DMS79 (cell line): ENCODE results near the gene RPRD1A.
A peak's percentile ranks its signal among the peaks of the same experiment; 100 is the strongest.
"Not testable (repeated sequence)": the region's sequence is repeated elsewhere in the genome, so short reads cannot be mapped to it uniquely, and the experiment has no call there.

Experiments used
- DNase-seq: peaks from one replicate; lab custom pipeline; 2025; lab: John Stamatoyannopoulos, UW

RPRD1A gene

DNA sequence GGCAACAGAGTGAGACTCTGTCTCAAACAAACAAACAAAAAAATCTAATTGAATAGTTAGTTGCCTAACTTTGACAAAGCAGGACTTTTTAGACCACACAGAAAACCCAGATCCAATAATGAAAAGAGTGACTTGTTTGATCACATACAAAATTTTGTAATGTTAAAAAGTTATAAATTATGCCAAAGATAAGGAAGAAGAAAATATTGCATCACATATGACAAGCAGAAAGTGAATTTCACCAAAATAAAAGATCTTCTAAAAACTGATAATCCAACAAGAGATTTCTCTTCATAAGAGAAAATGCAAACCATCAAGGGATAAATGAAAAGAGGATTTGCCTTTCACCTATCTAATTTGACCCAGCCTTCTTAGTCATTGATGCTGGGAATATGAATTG is 97.7 kb downstream of the RPRD1A start:
- no peak for DNase-seq

DNA sequence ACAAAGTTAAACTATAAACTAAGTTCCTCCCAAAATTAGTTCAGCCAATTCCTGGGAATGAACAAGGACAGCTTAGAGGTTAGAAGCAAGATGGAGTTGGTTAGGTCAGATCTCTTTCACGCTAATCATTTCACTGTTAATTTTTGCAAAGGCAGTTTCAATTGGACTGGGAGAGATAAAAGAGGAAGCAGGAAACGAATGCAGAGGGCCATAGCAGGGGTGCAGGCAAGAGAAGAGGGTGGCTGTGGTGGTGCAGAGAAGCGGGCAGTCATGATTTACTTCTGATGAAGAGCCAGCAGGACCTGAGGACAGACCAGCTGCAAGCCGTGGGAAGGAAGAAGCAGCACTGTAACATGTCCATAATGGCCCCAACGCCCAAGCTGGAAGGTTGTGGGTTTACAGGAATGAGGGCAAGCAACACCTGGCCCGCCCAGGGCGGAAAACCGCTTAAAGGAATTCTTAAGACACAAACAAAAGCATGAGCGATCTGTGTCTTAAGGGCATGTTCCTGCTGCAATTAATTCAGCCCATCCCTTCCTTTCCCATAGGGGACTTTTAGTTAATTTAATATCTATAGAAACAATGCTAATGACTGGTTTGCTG is 99.0 kb downstream of the RPRD1A start:
- no peak for DNase-seq

DNA sequence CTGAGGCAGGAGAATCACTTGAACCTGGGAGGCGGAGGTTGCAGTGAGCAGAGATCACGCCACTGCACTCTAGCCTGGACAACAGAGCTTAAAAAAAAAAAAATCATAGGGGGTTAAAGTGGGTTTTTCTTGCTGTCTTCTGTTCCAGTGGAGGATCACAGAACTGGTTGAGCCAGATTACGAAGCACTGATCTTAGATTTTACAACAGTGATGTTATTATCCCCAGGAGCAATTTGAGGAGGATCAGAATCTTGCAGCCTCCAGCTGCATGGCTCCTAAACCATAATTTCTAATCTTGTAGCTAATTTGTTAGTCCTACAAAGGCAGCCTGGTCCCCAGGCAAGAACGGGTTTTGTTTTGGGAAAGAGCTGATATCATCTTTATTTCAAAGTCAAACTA is 99.5 kb downstream of the RPRD1A start:
- DNase-seq: not testable (repeated sequence)

DNA sequence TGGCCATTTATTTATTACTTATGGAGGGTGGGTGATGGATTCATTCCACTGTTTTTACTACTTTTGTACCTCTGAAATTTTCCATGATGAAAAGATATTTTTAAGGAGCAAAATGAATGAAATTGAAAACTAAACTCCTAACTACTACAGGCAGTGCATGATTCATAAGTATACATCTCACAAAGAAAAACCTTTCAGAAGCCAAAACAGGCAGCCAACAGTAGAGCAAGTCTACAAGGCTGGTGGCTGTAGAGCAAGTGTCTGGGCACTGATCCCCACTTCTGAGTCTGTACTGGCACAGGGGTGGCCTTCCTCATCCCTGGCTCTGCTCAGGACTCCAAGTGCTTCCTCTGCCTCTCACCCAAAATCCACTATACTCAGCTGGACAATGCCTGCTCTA is 103.0 kb downstream of the RPRD1A start:
- no peak for DNase-seq

DNA sequence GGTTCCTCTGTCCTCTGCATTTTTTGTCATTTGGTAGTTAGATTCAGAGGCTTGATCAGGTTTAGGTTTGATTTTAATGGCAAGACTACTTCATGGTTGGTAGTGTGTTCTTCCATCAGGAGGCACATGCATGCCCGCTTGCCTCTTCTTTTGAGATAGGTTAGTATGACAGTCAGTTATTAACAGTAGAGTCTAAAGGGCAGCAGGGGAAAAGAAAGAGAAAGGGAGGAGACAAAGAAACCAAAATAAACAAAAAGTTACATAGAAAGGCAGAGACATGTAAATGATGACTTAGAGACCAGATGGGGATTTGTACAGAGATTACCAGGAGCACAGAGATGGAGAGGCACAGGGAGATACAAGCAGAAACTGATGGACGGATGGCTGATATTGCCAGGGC is 105.0 kb downstream of the RPRD1A start:
- no peak for DNase-seq

DNA sequence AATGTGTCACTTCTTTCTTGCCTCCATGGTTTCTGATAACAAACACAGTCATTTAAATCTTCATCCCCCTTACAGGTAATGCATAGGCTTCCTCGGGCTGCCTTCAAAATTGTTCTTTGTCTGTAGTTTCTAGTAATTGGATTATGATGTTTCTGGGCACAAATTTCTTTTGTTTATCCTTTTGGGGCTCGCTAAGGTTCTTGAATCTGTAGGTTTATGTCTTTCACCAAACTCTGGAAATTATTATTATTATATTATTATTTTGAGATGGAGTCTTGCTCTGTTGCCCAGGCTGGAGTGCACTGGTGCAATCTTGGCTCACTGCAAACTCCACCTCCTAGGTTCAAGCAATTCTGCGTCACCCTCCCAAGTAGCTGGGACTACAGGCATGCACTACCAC is 111.1 kb downstream of the RPRD1A start:
- DNase-seq: no peak

DNA sequence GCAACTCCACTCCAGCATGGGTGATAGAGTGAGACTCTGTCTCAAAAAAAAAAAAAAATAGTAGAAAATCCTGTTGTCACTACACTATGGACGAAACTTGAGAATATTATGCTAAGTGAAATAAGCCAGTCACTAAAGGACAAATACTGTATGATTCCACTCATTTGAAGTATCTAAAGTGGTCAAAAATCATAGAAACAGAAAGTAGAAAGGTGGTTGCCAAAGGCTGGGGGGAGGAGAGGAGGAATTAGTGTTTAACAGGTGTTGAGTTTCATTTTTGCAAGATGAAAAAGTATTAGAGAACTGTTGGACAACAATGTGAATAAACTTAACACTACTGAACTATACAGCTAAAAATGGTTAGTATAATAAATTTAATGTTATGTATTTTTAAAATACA is 113.7 kb downstream of the RPRD1A start:
- no peak for DNase-seq

DNA sequence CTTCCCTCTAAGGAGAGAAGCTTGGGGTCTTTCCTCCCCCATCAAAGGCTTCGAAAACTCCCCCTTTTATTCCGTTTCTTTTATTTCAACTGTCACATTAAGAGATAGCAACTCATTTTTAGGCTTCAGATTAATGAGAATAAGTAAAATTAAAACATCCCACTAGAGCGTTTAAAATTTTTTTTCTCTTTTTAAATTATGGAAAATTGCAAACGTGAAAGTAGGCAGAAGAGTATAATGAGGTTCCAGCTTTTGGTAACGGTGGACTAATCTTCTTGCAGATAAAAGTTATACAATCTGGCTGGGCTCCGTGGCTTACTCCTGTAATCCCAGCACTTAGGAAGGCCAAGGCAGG is 116.8 kb downstream of the RPRD1A start:
- no peak for DNase-seq

DNA sequence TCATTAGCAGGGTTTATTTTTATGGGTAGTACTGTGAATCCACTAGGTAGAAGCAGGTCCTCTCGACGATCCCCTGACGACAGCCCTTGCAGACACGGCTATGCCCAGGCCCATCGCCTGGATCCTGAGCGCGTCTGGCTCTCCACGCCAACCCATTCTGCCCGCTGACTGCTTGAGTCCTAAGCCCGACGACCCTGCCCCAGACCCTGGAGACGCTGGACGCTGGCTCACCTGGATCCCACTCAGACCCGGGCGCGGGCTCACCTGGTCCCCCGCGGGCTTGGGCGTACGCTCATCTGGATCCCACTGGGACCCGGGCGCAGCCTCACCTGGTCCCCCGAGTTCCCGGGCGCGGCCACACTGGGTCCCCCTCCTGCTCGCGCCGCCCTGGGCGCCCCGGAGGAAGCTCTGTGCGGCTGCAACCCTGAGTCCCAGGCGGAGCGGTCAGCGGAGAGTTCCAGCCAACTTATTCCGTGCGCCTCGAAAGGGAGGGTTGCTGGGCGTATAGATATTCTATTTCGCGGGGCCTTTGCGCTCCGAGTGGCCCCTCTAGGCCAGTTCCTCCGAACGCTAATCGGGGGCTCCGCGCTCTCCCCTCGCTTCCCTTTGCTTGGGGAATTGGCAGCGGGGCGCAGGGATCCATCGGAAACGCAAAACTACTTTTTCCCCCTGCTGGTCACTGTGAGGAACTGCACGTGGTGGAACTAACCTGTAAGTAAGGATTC is 117.3 kb downstream of the RPRD1A start:
- peak; percentile 57 for DNase-seq

DNA sequence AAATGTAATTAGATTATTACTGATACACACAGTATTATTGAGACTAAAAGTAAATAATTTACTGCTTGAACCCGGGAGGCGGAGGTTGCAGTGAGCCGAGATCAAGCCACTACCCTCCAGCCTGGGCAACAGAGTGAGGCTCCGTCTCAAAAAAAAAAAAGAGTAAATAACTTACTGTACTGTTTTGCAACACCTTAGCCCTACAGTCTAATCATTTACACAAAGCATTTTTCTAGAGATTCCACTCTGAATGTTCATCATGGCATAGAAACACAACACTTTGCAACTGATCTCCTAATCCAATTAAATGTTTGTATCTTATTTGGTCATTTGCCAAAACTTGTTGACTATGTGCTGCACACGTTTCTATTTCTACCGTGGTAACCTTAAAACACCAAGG is 118.3 kb downstream of the RPRD1A start:
- no peak for DNase-seq

DNA sequence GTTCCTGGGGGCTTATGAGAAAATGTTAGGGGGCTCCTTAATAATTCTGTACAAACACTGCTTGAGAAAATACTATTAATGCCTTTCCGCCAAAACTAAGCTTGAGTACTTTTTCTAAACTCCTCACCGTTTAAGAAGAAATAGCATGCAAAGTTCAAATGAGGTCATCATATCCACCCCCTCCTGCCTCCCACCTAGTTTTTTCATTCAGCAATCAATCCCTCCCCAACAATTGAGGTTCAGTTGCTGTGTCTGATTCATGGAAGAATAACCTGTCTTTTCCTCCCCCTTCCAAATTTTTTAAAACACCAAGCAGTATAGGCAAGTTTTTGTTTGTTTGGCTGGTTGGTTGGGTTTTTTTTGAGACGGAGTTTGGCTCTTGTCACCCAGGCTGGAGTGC is 119.3 kb downstream of the RPRD1A start:
- DNase-seq: no peak

DNA sequence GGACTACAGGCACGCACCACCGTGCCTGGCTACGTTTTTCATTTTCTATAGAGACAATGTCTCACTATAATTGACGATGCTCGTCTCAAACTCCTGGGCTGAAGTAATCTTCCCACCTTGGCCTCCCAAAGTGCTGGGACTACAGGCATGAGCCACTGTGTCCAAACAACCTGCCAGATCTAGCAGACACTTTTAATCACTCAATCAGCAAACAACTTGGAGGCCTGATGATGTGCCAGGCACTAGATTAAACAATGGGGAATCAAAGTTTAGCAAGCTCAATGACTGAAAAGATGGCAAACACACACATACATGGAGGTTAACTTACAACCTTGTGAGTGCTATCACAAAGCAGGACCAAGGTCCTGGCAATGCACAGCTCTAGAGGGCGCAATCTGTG is 124.7 kb downstream of the RPRD1A start:
- no peak for DNase-seq

DNA sequence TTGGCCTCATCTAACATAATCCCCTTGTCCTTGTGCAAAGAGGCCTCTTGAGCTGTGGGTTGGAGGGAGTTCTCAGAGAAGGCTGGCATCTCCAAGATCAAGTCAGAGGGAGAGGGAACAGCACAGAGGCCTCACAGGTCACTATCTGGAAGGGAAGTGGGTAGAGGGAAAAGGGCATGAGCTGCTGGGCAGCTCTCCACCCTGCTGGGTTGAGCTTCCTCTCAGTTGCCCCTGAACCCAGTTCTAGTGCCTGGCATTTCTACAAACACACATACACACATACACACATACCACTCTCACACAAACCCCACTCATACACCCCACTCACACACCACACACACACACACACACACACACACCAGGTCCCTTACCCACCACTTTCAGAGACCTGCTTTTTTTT is 125.2 kb downstream of the RPRD1A start:
- DNase-seq: no peak

DNA sequence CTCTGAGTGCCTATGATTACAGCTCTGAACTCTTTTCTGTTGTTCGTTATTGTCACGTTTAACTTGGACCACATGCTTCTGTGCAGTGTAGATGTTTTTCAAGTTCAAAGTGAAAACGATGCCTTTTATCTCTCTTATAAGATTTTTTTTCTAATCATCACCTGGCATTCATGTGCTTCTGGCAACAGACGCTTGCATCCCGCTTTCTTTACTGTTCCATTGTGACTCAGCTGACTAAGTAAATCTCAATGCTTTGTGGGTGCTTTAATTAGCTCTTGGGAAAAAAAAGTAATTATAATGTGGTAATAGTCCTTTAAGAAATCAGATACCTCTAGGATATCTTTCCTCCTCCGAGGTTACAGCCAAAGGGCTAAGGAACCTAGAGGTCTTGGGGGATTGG is 126.1 kb downstream of the RPRD1A start:
- DNase-seq: no peak
